ENCODE measurements around the gene GALNT14.

- no peak for TF ChIP-seq CTCF (IDR thresholded peaks at IDR 0.05)
- no peak for TF ChIP-seq POLR2AphosphoS5 (IDR thresholded peaks at IDR 0.05)
- no peak for TF ChIP-seq POLR2A (IDR thresholded peaks at IDR 0.05)
- no peak for TF ChIP-seq EP300 (IDR thresholded peaks at IDR 0.05)
Measured at GRCh38 chr2:31151501-31151900, 13.3 kb upstream of the GALNT14 start.
